GM19239 (cell line): ENCODE results near the gene RNASE8.
"Not testable (repeated sequence)": the region's sequence is repeated elsewhere in the genome, so short reads cannot be mapped to it uniquely, and the experiment has no call there.

Experiments
- DNase-seq: peaks from one replicate; pipeline ENCODE4 v3.0.0; 2011; ENCODE audit warnings: low spot score; ENCODE audit not compliant: insufficient read length
- FAIRE-seq: peaks from 2 replicates; lab custom pipeline; 2011; peaks lifted over from hg19 to GRCh38; lab: Jason Lieb, UNC

Gene RNASE8

DNA sequence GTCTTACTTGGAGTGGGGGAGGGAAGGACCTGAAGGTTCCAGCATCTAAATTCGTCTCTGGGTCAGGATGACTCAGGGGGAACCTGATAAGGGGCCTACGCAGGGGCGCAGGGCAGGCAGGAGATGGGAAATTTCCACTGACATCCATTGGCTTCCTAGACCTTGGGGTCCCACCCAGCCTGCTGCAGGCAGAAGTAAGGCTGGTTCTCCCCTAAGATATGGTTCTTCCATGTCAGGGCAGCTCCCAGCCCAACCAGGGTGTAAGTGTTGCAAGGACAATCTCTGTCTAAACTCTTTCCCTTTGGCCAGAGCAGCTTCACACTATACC is 30.7 kb upstream of the RNASE8 start:
- DNase-seq (no peak), FAIRE-seq (no peak)

DNA sequence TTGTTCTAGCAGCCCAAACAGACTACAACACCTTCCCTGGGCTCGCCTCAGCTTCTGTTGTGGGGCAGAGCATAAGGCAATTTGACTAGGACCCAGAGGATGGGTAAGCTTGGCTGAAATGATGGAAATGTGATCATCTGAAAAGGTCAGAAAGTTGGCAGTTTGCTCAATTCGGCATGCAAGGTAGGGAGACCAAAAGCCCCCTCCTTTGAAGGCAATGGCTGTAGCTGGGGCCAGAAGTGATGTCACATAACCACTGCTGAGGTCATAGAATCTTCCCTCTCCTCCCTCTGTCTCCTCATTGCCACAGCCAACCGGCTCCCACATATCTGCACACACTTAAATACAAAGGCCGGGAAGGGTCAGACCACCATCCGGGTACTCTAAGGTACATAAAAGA is 27.7 kb upstream of the RNASE8 start, which contains the start of gene TPPP2:
Gene TPPP2 (plus strand): TSS at position 301 of the 400 bp plus-strand sequence. CDS start 365 bp downstream, outside the sequence.
- no peak for DNase-seq
- FAIRE-seq, result no peak

DNA sequence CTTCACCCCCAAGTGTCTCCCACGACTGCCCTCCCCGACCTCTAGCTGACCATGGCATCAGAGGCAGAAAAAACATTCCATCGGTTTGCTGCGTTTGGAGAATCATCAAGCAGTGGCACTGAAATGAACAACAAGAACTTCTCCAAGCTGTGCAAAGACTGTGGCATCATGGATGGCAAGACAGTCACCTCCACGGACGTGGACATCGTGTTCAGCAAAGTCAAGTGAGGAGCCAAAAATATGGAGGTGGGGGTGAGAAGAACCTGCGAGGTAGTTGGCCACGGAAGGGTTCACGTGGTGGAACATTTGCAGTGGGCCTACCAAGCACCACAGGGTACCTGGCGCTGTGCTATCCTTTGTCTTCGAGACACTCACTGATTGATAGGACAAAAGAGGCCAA is 27.1 kb upstream of the RNASE8 start:
- DNase-seq, result no peak
- FAIRE-seq, result no peak

DNA sequence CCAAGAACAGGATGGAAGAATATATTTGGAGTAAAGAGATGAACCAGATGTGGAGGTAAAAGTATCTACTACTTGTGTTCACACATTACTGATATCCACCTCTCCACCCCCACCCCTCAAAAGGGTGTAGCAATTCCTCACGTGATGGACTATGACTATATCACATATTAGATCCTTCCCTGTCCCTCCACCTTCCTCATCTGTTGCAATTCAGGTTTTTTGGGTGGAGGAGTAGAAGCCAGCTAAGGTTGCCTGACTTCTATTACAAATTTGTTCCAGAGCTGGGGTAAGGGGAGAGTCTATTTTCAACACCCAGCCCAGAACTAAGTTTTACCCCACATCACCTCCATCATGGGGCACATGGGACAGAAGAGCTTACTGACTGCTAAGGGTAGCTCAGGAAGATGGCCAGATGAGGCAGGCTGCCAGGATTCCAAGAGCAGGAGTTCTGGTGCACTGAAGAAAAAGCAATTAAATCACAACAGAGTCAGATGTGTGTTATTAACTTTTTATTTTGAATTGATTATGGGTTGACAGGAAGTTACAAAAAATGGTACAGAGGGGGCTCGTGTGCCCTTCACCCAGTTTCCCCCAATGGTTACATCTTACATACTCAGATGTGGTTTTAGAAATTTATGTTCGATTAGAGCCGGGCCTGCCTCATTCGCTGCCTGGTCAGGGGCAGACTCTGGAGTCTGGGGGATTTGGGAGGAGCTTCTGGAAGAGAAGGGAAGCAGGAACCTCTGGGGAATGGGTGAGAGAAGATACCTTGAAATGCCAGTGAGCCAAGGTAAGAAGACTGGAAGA is 25.1 kb upstream of the RNASE8 start:
- DNase-seq, result no peak
- no peak for FAIRE-seq

DNA sequence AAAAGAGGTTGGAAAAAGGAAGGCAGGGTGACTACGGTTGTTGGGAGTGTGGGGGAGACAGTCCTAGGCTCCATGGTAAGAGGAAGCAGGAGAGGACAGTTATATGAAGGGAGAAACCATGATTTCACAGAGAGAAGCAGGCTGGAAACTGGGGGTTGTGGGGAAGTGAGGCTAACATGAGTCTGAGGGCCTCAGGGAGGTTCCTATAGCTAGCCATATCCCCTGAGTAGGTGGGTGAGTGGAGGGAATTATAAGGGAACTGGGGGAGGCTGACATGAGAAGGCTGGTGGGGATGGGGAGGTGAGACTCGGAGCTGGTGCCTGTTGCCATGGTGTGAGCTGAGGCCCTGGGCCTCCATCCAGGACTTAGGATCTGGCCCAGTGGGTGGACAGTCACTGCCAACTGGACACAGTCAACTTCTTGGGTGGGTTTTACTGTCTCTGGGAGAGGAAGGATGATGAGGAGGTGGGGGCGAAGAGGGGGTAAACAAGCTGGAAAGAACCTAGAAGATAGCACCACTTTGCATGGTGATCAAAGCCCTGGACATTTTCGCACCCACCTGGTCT is 24.4 kb upstream of the RNASE8 start:
- no peak for FAIRE-seq
- DNase-seq, result no peak

DNA sequence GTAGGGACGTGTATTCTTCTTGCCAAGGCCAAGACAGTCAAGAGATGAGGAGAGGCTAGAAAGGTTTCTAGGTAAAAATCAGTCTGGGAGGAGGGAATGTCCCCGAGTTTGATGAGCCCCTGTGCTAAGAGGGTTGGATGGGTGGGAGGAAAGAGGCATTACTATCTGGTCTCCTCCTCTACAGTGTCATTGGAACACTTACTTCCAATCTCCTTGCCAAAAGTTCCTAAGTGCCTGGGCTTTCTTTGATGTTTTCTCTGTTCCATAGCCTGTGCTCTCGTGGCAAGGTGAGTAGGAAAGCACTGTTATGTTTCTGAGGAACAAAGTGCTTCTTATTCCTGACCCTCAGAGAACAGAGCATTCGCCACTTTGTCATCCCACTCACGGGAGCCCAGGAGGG is 22.9 kb upstream of the RNASE8 start, which contains the start of gene RNASE13:
Gene RNASE13 (minus strand): TSS at position 101 of the 400 bp plus-strand sequence. CDS start 519 bp downstream, outside the sequence.
- DNase-seq (no peak), FAIRE-seq (no peak)

DNA sequence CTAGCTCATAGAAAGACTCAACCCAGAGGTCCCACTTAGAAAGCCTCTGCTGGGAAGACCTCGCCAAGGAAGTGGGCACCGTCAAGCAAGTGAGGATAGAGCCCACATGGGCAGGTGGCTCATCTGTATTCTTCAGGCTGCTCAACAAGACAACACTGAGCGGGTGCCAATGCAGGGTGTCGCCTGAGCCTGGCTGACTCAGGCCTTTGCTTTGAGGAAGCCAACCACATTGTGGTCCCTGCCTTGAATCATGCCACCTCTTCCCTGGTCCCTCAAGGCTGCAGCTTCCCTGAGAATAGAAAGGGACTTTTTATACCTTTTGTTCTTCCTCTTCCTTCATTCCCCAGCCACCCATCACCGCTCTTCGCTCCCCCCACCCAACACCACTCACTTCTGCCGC is 20.9 kb upstream of the RNASE8 start:
- DNase-seq, result no peak
- no peak for FAIRE-seq

DNA sequence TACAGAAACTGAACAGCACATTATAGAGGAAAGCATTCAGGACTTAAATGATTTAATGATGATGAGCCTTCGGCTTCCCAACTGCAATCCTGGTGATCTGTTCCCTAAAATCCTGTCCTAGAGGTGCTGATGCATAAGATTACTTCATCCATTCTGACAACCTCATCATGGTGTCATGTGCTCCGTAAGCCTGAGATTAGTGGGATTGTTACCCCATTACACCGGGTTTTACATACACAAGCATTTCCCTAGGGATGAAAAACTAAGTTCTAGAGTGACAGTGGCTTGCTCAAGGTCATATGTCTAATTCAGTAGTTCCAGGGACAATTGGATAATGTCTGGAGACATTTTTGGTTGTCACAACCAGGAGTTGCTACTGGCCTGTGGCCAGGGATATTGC is 20.5 kb upstream of the RNASE8 start:
- FAIRE-seq, result no peak

DNA sequence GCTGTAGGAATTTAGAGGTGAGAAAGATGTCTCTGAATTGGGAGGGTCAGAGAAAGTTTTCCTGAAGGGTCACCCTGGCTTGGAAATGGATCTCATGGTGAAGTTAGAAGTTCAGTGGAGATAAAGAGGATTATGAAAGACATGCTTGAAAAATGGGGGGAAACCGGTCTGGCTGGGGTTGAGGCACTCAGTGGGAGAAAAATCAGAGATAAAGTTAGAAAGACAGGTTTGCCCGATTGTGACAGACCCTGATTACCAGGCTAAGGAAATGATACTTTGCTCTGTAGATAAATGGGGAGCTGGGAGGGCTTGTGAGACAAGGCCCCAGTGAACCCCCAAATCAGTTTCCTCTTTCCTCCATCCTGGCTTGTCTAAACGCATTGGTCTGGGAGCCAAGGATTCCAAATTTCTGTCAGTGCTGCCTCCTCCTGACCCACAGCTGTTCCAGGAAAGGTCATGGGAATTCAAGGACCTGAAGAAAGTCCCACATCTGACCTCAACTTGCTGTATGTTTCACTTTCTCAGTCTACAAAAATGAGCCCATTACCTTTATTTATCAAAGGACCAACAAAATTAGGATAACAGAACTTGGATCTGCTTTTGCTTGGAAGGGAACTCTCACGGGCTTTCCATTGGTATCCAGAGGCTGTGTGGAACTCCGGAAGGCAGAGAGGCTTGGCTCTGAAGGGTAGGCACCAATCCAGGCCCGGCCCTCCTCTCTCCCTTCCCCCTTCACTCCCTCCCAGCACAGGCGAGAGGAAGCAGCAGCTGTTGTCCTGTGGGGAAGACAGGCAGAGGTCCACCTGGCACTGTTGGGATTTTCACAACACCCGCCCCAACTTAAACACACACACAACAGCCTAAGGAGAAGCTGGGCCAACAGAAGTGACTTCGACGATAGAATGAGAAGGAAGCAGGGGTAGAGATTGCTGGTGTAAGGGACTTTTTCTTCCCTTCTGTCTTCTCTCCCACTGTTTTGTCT is 18.9 kb upstream of the RNASE8 start:
- DNase-seq, result no peak
- no peak for FAIRE-seq

More for the DNA sequence above, 20.5 kb upstream of the RNASE8 start:
- no peak for DNase-seq

DNA sequence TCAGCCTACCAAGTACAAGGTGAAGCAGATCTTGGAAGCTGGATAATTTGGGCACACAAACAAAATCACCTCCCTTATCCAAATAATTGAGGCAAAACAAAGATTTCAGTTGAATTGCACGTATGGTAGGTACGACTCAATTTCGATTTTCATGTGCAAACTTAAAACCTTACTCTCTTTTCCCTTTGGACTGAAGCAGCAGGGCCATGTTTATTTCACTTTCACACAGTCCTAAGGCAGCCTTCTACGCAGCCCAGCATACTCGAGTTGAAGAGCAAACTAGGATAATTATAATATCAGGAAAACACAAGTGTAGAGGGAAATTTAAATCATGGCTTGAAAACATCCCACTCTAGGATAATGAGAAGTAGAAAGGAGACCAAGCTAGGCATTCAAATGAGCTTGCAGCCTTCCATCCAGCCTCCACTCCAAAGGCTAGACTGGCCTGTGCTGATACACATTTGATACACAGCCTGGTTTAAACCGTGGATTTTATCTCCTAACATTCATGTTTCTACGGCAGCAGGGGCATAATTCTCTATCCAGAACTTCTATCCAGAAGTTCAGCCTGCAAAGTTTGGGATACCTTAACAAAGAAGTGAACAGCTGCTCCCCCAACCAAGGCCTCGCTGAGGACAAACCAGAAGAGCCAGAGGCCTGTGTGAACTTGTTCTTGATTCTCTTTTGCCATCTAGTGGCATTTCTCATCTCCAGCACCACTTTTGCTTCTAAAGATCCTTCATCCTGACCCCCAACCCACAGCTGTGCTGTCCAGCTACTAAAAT is 17.8 kb upstream of the RNASE8 start:
- FAIRE-seq, result no peak
- no peak for DNase-seq

DNA sequence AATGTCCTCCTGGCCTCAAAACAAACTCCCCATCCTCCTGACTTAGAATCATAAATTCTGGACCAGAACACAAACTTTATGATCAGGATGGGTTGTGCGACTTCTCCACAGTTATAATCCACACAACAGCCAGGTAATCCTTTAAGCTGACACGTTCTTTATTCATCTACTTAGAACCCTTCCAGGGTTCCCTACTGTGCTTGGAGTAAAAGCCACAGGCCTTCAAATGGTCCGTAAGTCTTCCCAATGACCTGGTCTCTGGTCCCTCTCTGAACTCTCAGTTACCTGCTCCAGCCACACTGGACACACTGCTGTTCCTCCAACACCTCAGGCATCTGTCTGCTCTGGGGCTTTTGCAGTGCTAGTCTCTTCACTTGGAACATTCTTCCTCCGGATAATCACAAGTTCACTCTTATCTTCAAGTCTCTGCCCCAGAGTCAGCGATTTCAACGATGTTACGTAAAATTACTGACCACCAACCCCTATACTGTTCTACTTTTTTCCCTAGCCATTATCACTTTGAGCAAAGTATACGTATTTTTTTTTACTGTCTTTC is 17.2 kb upstream of the RNASE8 start:
- FAIRE-seq, result no peak
- DNase-seq, result no peak

DNA sequence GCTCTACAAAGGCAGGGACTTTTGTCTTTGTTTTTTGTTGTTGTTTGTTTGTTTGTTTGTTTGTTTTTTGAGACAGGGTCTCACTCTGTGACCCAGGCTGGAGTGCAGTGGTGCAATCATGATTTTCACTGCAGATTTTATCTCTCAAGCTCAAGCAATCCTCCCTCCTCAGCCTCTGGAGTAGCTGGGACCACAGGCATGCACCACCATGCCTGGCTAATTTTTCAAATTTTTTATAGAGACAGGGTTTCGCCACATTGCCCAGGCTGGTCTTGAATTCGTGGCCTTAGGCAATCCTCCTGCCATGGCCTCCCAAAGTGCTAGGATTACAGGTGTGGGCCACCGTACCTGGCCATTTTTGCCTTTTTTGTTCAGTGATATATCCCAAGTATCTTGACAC is 16.7 kb upstream of the RNASE8 start:
- FAIRE-seq, DNase-seq: not testable (repeated sequence)

DNA sequence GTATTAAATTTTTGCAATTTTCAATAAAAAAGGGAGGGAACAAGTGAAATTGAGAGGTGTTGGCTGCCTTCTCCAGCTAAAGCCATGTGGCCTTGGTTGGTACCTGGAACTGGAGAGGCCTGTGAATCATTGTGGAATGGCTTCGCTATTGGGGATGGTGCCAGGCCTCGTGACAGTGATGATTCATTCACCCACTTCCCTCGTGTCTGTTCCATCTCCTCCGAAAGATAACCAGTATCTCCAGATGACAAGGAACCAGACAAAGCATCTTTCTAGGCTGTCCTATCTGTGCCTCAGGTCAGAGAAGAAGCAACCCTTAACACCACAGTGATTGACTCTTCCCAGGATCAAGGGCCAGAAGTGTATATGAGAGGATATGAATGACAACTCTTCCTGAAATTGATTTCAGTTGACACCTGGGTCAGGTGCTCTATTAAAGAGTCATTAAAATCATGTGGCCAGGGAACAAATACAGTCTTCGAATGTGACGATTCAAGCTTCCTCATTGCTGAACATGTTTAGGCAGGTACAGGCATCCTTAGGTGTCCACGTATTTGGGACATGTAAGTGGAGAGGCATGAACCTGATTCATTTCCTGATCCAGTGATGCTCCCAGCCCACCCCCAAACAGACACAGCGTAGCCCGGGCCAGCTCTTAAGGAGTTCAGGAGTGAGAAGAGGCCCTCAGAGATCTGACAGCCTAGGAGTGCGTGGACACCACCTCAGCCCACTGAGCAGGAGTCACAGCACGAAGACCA is 15.8 kb upstream of the RNASE8 start, which contains the start of gene RNASE7:
Gene RNASE7 (plus strand): TSS at position 687 of the 758 bp plus-strand sequence. CDS start 631 bp downstream, outside the sequence.
- DNase-seq (no peak), FAIRE-seq (no peak)

DNA sequence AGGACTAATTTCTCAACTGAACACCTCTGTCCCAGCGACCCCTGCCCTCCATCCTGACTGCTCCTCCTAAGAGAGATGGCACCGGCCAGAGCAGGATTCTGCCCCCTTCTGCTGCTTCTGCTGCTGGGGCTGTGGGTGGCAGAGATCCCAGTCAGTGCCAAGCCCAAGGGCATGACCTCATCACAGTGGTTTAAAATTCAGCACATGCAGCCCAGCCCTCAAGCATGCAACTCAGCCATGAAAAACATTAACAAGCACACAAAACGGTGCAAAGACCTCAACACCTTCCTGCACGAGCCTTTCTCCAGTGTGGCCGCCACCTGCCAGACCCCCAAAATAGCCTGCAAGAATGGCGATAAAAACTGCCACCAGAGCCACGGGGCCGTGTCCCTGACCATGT is 14.7 kb upstream of the RNASE8 start:
- FAIRE-seq, result no peak
- no peak for DNase-seq

DNA sequence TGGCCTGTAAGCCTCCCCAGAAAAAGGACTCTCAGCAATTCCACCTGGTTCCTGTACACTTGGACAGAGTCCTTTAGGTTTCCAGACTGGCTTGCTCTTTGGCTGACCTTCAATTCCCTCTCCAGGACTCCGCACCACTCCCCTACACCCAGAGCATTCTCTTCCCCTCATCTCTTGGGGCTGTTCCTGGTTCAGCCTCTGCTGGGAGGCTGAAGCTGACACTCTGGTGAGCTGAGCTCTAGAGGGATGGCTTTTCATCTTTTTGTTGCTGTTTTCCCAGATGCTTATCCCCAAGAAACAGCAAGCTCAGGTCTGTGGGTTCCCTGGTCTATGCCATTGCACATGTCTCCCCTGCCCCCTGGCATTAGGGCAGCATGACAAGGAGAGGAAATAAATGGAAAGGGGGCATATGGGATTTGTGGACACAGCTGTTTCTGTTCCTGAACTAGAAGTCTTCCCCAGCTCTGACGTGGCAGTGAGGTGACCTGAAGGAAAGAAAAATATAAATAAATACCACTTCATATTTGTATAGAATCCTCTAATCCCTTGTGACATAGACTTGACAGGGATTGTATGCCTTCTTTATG is 14.1 kb upstream of the RNASE8 start:
- DNase-seq (no peak), FAIRE-seq (no peak)

DNA sequence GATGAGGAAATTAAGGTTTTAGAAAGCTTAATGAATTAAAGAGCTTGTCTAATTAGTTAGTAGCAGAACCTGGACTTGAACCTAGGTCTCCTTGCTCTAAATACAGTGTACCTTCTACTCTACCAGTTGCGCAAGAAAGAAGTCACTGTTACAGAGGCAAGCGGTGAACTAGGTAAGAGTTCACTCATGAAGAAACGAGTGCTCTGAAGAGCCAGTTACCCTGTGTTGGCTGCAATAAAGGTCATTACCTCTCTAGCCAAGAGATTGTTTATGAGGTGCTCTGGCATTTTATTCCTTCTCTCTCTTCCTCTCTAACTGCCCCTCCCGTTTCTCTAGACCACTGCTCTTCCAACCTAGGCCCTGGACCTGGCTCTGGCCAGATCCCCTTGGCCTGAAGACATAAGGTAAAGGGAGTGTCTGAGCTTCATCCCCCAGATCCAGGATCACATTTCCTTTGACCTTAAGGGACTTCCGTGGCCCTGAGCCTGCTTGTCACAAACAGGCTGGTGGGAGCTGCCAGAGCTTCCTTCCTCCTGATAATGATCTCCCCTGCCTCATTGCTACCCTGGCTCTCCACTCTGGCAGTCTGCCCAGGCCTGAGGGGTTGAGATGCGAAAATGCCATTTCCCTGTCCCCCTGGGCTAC is 13.5 kb upstream of the RNASE8 start:
- DNase-seq (no peak), FAIRE-seq (no peak)

DNA sequence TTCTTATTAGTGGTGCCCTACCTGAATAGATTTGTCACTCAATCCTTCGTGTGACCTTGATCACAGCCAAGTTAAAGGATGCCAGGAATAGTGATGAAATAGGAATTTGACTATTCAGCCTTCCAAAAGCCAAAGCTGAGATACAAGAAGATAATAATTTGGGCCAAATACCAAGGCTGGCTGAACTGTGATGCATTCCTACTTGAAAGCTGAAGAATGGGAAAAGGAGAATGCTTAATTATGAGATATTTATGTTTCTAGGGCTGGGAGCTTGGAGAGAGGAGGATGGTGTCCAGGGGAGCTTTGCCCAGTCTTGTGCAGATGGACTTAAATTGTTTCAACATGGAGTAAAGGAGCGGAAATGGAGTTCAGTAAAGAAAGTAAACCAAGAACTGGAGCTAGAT is 10.2 kb upstream of the RNASE8 start:
- DNase-seq, result no peak
- FAIRE-seq, result no peak

DNA sequence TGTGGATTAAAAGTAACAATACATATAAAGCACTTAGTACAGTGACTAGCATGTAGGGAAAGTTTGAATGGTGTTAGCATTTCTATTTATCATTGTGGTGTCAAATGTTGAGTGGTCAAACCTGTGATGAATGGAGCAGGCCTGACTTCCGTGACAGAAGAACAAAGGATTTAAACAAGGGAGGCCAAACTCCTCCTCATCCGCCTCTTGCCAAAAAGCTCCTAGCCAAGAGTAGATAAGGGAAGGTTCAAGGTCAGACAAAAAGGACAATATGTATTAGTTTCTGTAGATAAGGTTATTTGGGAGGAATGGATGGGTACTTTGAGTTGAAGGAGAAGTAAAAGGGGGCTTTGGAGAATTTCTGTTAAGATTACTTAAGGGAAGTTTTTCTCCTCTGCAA is 9.0 kb upstream of the RNASE8 start:
- FAIRE-seq (no peak), DNase-seq (no peak)
